ENCODE measurements around the gene ARAP3. TPM values are rescaled to one million over a fixed set of nuclear protein-coding genes. Genes with fewer than 3 reads are reported as not detected.

The ARAP3 gene
- total and polyA plus RNA-seq, 9 of the 15 experiments (the other 6 are each of a cell fraction or from before 2014, with no cell fraction given) = 0.83 to 25.7 (median 6.4) TPM

DNA sequence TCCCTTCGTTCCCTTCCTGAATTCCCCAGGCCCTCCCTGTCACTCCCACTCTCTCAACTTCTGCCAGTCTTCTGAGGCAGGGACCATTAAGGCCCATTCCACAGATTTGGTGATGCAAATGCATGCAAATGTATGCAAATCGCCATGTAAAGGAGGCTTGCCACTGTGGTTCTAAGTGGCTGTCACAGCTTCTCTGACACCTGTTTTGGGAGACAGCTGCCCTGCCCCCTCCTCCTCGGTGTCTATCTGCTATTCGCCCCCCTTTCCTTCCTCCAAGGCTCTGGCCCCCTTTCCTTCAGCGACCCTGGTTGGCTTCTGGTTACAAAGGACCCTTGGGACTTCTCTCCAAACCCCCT lies 10.5 kb upstream of the ARAP3 start (continued):
- TF ChIP-seq, protein P1, sequence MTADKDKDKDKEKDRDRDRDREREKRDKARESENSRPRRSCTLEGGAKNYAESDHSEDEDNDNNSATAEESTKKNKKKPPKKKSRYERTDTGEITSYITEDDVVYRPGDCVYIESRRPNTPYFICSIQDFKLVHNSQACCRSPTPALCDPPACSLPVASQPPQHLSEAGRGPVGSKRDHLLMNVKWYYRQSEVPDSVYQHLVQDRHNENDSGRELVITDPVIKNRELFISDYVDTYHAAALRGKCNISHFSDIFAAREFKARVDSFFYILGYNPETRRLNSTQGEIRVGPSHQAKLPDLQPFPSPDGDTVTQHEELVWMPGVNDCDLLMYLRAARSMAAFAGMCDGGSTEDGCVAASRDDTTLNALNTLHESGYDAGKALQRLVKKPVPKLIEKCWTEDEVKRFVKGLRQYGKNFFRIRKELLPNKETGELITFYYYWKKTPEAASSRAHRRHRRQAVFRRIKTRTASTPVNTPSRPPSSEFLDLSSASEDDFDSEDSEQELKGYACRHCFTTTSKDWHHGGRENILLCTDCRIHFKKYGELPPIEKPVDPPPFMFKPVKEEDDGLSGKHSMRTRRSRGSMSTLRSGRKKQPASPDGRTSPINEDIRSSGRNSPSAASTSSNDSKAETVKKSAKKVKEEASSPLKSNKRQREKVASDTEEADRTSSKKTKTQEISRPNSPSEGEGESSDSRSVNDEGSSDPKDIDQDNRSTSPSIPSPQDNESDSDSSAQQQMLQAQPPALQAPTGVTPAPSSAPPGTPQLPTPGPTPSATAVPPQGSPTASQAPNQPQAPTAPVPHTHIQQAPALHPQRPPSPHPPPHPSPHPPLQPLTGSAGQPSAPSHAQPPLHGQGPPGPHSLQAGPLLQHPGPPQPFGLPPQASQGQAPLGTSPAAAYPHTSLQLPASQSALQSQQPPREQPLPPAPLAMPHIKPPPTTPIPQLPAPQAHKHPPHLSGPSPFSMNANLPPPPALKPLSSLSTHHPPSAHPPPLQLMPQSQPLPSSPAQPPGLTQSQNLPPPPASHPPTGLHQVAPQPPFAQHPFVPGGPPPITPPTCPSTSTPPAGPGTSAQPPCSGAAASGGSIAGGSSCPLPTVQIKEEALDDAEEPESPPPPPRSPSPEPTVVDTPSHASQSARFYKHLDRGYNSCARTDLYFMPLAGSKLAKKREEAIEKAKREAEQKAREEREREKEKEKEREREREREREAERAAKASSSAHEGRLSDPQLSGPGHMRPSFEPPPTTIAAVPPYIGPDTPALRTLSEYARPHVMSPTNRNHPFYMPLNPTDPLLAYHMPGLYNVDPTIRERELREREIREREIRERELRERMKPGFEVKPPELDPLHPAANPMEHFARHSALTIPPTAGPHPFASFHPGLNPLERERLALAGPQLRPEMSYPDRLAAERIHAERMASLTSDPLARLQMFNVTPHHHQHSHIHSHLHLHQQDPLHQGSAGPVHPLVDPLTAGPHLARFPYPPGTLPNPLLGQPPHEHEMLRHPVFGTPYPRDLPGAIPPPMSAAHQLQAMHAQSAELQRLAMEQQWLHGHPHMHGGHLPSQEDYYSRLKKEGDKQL (CRISPR knock-in tag; IDR thresholded peaks at IDR 0.05; ENCODE audit: borderline replicate concordance) = no peak
- TF ChIP-seq FOXK2 (conservative IDR thresholded peaks at IDR 0.05 in 1 of 2, IDR thresholded peaks at IDR 0.05 in 1 of 2; ENCODE audit: low read depth in 2 of 2) (no peak), ZNF324 (CRISPR knock-in tag; IDR thresholded peaks at IDR 0.05) (no peak), POLR2H (tag; IDR thresholded peaks at IDR 0.05; ENCODE audit: low read depth) (no peak), ZNF766 (CRISPR knock-in tag; conservative IDR thresholded peaks at IDR 0.05) (no peak), SP2 (IDR thresholded peaks at IDR 0.05; ENCODE audit: extremely low read depth, low read depth, low read length, poor library complexity, severe bottlenecking) (no peak), ARNT (IDR thresholded peaks at IDR 0.05) (no peak), CBFB (CRISPR knock-in tag; IDR thresholded peaks at IDR 0.05) (0 out of 2 replicates have a peak, but pooled peaks have one; percentile 3), JUNB (CRISPR knock-in tag; conservative IDR thresholded peaks at IDR 0.05) (no peak), SUPT5H (IDR thresholded peaks at IDR 0.05) (no peak), NFRKB (IDR thresholded peaks at IDR 0.05; ENCODE audit: low read depth) (no peak), POLR2A (conservative IDR thresholded peaks at IDR 0.05) (no peak)
- TF ChIP-seq, protein P2, sequence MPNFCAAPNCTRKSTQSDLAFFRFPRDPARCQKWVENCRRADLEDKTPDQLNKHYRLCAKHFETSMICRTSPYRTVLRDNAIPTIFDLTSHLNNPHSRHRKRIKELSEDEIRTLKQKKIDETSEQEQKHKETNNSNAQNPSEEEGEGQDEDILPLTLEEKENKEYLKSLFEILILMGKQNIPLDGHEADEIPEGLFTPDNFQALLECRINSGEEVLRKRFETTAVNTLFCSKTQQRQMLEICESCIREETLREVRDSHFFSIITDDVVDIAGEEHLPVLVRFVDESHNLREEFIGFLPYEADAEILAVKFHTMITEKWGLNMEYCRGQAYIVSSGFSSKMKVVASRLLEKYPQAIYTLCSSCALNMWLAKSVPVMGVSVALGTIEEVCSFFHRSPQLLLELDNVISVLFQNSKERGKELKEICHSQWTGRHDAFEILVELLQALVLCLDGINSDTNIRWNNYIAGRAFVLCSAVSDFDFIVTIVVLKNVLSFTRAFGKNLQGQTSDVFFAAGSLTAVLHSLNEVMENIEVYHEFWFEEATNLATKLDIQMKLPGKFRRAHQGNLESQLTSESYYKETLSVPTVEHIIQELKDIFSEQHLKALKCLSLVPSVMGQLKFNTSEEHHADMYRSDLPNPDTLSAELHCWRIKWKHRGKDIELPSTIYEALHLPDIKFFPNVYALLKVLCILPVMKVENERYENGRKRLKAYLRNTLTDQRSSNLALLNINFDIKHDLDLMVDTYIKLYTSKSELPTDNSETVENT (CRISPR knock-in tag; IDR thresholded peaks at IDR 0.05) = 0 out of 2 replicates have a peak, but pooled peaks have one; percentile 30
- TF ChIP-seq, protein P3, sequence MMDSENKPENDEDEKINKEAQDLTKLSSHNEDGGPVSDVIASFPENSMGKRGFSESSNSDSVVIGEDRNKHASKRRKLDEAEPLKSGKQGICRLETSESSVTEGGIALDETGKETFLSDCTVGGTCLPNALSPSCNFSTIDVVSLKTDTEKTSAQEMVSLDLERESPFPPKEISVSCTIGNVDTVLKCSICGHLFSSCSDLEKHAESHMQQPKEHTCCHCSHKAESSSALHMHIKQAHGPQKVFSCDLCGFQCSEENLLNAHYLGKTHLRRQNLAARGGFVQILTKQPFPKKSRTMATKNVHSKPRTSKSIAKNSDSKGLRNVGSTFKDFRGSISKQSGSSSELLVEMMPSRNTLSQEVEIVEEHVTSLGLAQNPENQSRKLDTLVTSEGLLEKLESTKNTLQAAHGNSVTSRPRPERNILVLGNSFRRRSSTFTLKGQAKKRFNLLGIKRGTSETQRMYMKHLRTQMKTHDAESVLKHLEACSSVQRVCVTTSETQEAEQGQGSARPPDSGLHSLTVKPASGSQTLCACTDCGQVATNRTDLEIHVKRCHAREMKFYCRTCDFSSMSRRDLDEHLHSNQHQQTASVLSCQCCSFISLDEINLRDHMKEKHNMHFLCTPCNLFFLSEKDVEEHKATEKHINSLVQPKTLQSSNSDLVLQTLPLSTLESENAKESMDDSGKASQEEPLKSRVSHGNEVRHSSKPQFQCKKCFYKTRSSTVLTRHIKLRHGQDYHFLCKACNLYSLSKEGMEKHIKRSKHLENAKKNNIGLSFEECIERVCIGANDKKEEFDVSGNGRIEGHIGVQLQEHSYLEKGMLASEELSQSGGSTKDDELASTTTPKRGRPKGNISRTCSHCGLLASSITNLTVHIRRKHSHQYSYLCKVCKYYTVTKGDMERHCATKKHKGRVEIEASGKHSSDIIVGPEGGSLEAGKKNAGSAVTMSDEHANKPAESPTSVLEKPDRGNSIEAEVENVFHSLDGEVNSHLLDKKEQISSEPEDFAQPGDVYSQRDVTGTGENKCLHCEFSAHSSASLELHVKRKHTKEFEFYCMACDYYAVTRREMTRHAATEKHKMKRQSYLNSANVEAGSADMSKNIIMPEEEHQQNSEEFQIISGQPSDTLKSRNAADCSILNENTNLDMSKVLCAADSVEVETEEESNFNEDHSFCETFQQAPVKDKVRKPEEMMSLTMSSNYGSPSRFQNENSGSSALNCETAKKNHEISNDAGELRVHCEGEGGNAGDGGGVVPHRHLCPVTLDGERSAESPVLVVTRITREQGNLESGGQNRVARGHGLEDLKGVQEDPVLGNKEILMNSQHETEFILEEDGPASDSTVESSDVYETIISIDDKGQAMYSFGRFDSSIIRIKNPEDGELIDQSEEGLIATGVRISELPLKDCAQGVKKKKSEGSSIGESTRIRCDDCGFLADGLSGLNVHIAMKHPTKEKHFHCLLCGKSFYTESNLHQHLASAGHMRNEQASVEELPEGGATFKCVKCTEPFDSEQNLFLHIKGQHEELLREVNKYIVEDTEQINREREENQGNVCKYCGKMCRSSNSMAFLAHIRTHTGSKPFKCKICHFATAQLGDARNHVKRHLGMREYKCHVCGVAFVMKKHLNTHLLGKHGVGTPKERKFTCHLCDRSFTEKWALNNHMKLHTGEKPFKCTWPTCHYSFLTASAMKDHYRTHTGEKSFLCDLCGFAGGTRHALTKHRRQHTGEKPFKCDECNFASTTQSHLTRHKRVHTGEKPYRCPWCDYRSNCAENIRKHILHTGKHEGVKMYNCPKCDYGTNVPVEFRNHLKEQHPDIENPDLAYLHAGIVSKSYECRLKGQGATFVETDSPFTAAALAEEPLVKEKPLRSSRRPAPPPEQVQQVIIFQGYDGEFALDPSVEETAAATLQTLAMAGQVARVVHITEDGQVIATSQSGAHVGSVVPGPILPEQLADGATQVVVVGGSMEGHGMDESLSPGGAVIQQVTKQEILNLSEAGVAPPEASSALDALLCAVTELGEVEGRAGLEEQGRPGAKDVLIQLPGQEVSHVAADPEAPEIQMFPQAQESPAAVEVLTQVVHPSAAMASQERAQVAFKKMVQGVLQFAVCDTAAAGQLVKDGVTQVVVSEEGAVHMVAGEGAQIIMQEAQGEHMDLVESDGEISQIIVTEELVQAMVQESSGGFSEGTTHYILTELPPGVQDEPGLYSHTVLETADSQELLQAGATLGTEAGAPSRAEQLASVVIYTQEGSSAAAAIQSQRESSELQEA (IDR thresholded peaks at IDR 0.05; ENCODE audit: low read depth) = no peak

Measured in K562 (cell line).